Measurements from ENCODE around the gene MYOZ2. TPM values are rescaled to one million over a fixed set of nuclear protein-coding genes. Genes with fewer than 3 reads are reported as not detected.

The MYOZ2 gene
- total RNA-seq, 6 experiments from 2014 or later, result 0.07 to 0.19 (median 0.12) TPM; not detected in 3

GRCh38 chr4:119110121-119110520 lies 25.5 kb upstream of the MYOZ2 start:
- ATAC-seq, result no peak
- DNase-seq, result no peak
- no peak overlapping the region for H3K27ac ChIP-seq
- no peaks in the 10 kb centered on the region for H3K9me3 ChIP-seq
- no peaks in the 10 kb centered on the region for H3K36me3 ChIP-seq
- H3K27me3 ChIP-seq, result no peaks in the 10 kb centered on the region
- TF ChIP-seq CTCF (IDR thresholded peaks at IDR 0.05) (no peak), POLR2A (IDR thresholded peaks at IDR 0.05) (no peak)
- no peak overlapping the region for H3K4me3 ChIP-seq
- WGBS (ENCODE audit: insufficient coverage, low coverage, low lambda C conversion rate, missing lambda C conversion rate), result 58% methylated on average over 2 of the region's 2 CpGs
- H3K4me1 ChIP-seq, result no peaks in the 10 kb centered on the region
- intact Hi-C loops (cut with DNase I), result no loop called here

- H3K36me3 ChIP-seq, result no peaks in the 10 kb centered on the region
- DNase-seq (no peak), ATAC-seq (no peak)
- H3K27me3 ChIP-seq, result no peaks in the 10 kb centered on the region
- TF ChIP-seq POLR2A (IDR thresholded peaks at IDR 0.05) (no peak), CTCF (IDR thresholded peaks at IDR 0.05) (no peak)
- intact Hi-C loops (cut with DNase I), result no loop called here
- H3K4me3 ChIP-seq, result no peak overlapping the region
- H3K27ac ChIP-seq, result no peak overlapping the region
- no peaks in the 10 kb centered on the region for H3K4me1 ChIP-seq
- H3K9me3 ChIP-seq, result no peaks in the 10 kb centered on the region
These were observed 24.3 kb upstream of the MYOZ2 start for GRCh38 chr4:119111296-119111695.

- H3K27me3 ChIP-seq, result no peaks in the 10 kb centered on the region
- intact Hi-C loops (cut with DNase I), result no loop called here
- TF ChIP-seq CTCF (IDR thresholded peaks at IDR 0.05) (no peak), POLR2A (IDR thresholded peaks at IDR 0.05) (no peak)
- no peaks in the 10 kb centered on the region for H3K4me1 ChIP-seq
- DNase-seq (no peak), ATAC-seq (peak in 3 of 4 donors; percentile 28 to 88 (median 47))
- no peaks in the 10 kb centered on the region for H3K9me3 ChIP-seq
- no peak overlapping the region for H3K27ac ChIP-seq
- no peak overlapping the region for H3K4me3 ChIP-seq
- H3K36me3 ChIP-seq, result no peaks in the 10 kb centered on the region
These were observed 22.5 kb upstream of the MYOZ2 start for GRCh38 chr4:119113033-119113655.

GRCh38 chr4:119116021-119116420 lies 19.6 kb upstream of the MYOZ2 start:
- 79% methylated on average over 4 of the region's 4 CpGs for WGBS (ENCODE audit: insufficient coverage, low coverage, low lambda C conversion rate, missing lambda C conversion rate)
- no peak overlapping the region for H3K27ac ChIP-seq
- H3K9me3 ChIP-seq, result no peaks in the 10 kb centered on the region
- no peak for TF ChIP-seq POLR2A (IDR thresholded peaks at IDR 0.05)
- intact Hi-C loops (cut with DNase I), result no loop called here
- DNase-seq (no peak), ATAC-seq (no peak)
- no peaks in the 10 kb centered on the region for H3K36me3 ChIP-seq
- H3K4me1 ChIP-seq, result no peaks in the 10 kb centered on the region
- no peaks in the 10 kb centered on the region for H3K27me3 ChIP-seq
- no peak overlapping the region for H3K4me3 ChIP-seq

GRCh38 chr4:119116925-119117900 lies 18.4 kb upstream of the MYOZ2 start:
- H3K4me1 ChIP-seq, result no peaks in the 10 kb centered on the region
- intact Hi-C loops (cut with DNase I), result no loop called here
- ATAC-seq (no peak), DNase-seq (no peak)
- H3K4me3 ChIP-seq, result no peak overlapping the region
- no peak overlapping the region for H3K27ac ChIP-seq
- H3K9me3 ChIP-seq, result no peaks in the 10 kb centered on the region
- no peaks in the 10 kb centered on the region for H3K36me3 ChIP-seq
- WGBS (ENCODE audit: insufficient coverage, low coverage, low lambda C conversion rate, missing lambda C conversion rate), result 39% methylated on average over 3 of the region's 3 CpGs
- TF ChIP-seq CTCF (IDR thresholded peaks at IDR 0.05), result no peak
- TF ChIP-seq POLR2A (IDR thresholded peaks at IDR 0.05), result no peak
- H3K27me3 ChIP-seq, result no peaks in the 10 kb centered on the region
